Upper lobe of left lung (tissue), 6 donors: ENCODE measurements around the gene RAD51C. TPM values are rescaled to one million over a fixed set of nuclear protein-coding genes. Genes with fewer than 3 reads are reported as not detected.

Experiments used
- ATAC-seq, 2 donors: fragments of 200-7000 bp; cut with Tn5 transposase; one replicate each; pipeline ENCODE4 v1.9.1; 2022; ENCODE audit warnings: mild to moderate bottlenecking in 2 of 2, moderate library complexity in 2 of 2; ENCODE audit not compliant: low FRiP score in 2 of 2
- DNase-seq, 2 donors: peaks; one replicate each; pipeline ENCODE4 v3.0.0-alpha.2; 2019 to 2020
- H3K27ac ChIP-seq, 4 donors: fragments of 200-600 bp; sonication (generic); one replicate each; pipeline ENCODE4 v1.5.1; 2016 to 2019
- H3K27me3 ChIP-seq, 4 donors: fragments of 200-600 bp; sonication (generic); one replicate each; pipeline ENCODE4 v1.5.1; 2017 to 2019
- H3K36me3 ChIP-seq, 4 donors: fragments of 200-600 bp; sonication (generic); one replicate each; pipeline ENCODE4 v1.5.1; 2016 to 2019
- H3K4me1 ChIP-seq, 4 donors: fragments of 200-600 bp; sonication (generic); one replicate each; pipeline ENCODE4 v1.5.1; 2018 to 2019
- H3K4me3 ChIP-seq, 4 donors: fragments of 200-600 bp; sonication (generic); one replicate each; pipeline ENCODE4 v1.5.1; 2017 to 2019; ENCODE audit warnings: mild to moderate bottlenecking in 2 of 4, moderate library complexity in 1 of 4
- H3K9me3 ChIP-seq, 4 donors: fragments of 200-600 bp; sonication (generic); one replicate each; pipeline ENCODE4 v1.5.1; 2018 to 2019
- CTCF ChIP-seq, 6 experiments: fragments of 450-650 bp in 4 of 6; fragments of 200-600 bp in 2 of 6; sonication (generic) in 2 of 6; IDR thresholded peaks; one replicate each; pipeline ENCODE4 v1.5.1; 2016 to 2019; ENCODE audit warnings: antibody characterized with exemption in 6 of 6
- EP300 ChIP-seq, 4 donors: sonication (generic); formaldehyde crosslinking; IDR thresholded peaks; one replicate each; pipeline ENCODE4 v1.5.1; 2017; ENCODE audit warnings: antibody characterized with exemption in 4 of 4, control low read depth in 2 of 4
- POLR2A ChIP-seq, 4 donors: fragments of 450-650 bp; IDR thresholded peaks; one replicate each; pipeline ENCODE4 v1.5.1; 2016 to 2017; ENCODE audit warnings: antibody characterized with exemption in 4 of 4, mild to moderate bottlenecking in 2 of 4
- POLR2AphosphoS5 ChIP-seq, 2 donors: sonication (generic); formaldehyde crosslinking; IDR thresholded peaks; one replicate each; pipeline ENCODE4 v1.5.1; 2017; ENCODE audit warnings: antibody characterized with exemption in 2 of 2
- WGBS, 2 donors: methylation state at CpG; one replicate each; pipeline ENCODE4 v1.1.5; 2017 to 2018; 5-methylcytosine and 5-hydroxymethylcytosine counted together
- total RNA-seq, 6 donors: library from RNA; depleted of rRNA in 4 of 6; stranded (reverse); fragments of >200 nt in 4 of 6; gene quantifications; one replicate each; pipeline versions ENCODE4 v1.1.0 to v1.2.1, GENCODE V29; 2016 to 2021
- donor health status: DM: no; HTN: no; CAD: no; lungs with moderate emphysema.
- donor health status: DM: no; HTN: yes; CAD: no; lungs with severe emphysema.

RAD51C gene
- total RNA-seq, 6 donors from 2014 or later, result 10.9 to 21.0 (median 15.9) TPM

DNA sequence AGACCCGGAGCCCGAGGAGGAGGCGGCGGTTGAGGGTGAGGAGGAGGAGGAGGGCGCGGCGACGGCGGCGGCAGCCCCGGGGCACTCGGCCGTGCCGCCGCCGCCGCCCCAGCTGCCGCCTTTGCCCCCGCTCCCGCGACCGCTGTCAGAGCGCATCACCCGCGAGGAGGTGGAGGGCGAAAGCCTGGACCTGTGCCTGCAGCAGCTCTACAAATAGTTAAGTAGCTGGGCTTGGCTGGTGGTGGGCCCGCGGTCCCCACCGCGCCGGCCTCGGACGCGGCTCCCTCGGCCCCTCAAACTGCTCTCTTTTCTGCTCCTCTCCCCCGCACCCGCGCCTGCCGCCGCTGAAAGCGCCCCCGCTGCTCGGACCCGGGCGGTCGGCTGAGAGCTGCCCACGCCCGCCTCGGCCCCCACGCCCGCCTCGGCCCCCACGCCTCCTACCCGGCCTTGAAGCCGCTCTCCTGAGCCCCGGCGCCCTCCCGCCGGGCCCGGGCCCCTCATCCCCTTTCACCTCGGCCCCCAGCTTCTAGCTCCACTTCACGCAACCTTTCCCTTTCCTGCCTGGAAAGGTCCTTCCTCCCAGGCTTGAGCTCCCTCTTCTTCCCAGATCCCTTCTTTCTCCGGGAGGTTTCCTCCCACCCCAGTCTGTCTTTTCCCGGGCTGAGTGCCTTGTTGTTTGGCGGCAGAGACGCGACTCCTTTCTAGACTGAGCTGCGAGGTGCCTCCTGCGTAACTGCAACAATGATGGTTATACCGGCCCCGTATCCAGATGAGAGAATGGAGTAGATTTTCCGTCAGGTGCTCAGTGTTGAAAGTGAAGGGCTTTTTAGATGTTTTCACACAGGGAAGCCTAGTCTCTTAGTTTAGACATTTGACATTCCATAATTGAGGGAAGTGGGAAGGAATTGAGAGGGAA lies 64.1 kb downstream of the RAD51C start:
- Histone ChIP-seq H3K36me3 (no peaks in the 10 kb centered on the region), H3K9me3 (no peaks in the 10 kb centered on the region), H3K27ac (no peak overlapping the region), H3K4me3 (peak overlapping the region in 3 of 4 donors; percentile 40 to 68 (median 59)), H3K4me1 (peaks cover 14 to 20% (median 18%) of the 10 kb centered on the region in 4 donors), H3K27me3 (peaks cover 0 to 26% (median 15%) of the 10 kb centered on the region in 4 donors)
- ATAC-seq (peak in 1 of 2 donors; percentile 58), DNase-seq (peak in 1 of 2 donors; percentile 83)
- no peak for TF ChIP-seq CTCF (IDR thresholded peaks at IDR 0.05)
- TF ChIP-seq POLR2A (IDR thresholded peaks at IDR 0.05), result no peak
- no peak for TF ChIP-seq POLR2AphosphoS5 (IDR thresholded peaks at IDR 0.05)
- no peak for TF ChIP-seq EP300 (IDR thresholded peaks at IDR 0.05)
- WGBS, 2 donors, result 2 to 4% methylated on average over 25 to 30 of the region's 72 CpGs

DNA sequence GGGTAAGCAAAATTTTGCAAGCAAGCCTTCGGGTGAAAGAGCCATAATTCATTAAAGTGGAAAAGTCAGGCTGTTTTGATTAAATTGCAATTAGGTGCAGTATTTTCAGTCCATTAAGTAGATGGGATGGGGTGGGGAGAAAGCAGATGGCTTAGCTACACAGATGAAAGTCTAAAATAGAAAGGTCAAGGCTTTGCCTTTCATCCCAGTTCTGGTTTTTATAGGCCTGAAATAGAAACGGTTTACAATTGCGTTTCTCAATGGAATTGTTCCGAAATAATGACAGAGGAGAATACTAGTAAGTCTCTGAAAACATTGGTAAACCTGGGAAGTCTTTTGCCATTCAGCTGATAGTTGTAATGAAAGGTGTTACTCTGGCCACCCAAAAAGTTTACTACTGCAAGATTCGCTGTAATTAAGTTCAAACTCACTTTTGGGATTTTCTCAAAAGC lies 64.8 kb downstream of the RAD51C start:
- ATAC-seq, result no peak
- no peaks in the 10 kb centered on the region for H3K36me3 ChIP-seq
- no peak overlapping the region for H3K27ac ChIP-seq
- peak overlapping the region in 2 of 4 donors; percentile 59 to 68 for H3K4me3 ChIP-seq
- no peak for TF ChIP-seq POLR2AphosphoS5 (IDR thresholded peaks at IDR 0.05)
- no peak for TF ChIP-seq EP300 (IDR thresholded peaks at IDR 0.05)
- no peak for TF ChIP-seq POLR2A (IDR thresholded peaks at IDR 0.05)
- TF ChIP-seq CTCF (IDR thresholded peaks at IDR 0.05), result no peak
- H3K9me3 ChIP-seq, result no peaks in the 10 kb centered on the region
- 58 to 59% methylated on average over 5 of the region's 5 CpGs for WGBS, 2 donors
- DNase-seq, result no peak
- peaks cover 0 to 26% (median 15%) of the 10 kb centered on the region in 4 donors for H3K27me3 ChIP-seq
- H3K4me1 ChIP-seq, result peaks cover 14 to 20% (median 18%) of the 10 kb centered on the region in 4 donors

- TF ChIP-seq CTCF (IDR thresholded peaks at IDR 0.05) (no peak), EP300 (IDR thresholded peaks at IDR 0.05) (no peak), POLR2A (IDR thresholded peaks at IDR 0.05) (no peak), POLR2AphosphoS5 (IDR thresholded peaks at IDR 0.05) (no peak)
- Histone ChIP-seq H3K9me3 (no peaks in the 10 kb centered on the region), H3K4me3 (no peak overlapping the region), H3K4me1 (peaks cover 14 to 20% (median 18%) of the 10 kb centered on the region in 4 donors), H3K27me3 (peaks cover 0 to 26% (median 15%) of the 10 kb centered on the region in 4 donors), H3K27ac (no peak overlapping the region), H3K36me3 (no peaks in the 10 kb centered on the region)
- ATAC-seq (no peak), DNase-seq (no peak)
- 89 to 94% methylated on average over 8 of the region's 8 CpGs for WGBS, 2 donors
Observed at GRCh38 chr17:58758890-58759289, 66.5 kb downstream of the RAD51C start.

GRCh38 chr17:58759522-58759921 lies 67.1 kb downstream of the RAD51C start:
- no peaks in the 10 kb centered on the region for H3K36me3 ChIP-seq
- H3K27ac ChIP-seq, result no peak overlapping the region
- TF ChIP-seq EP300 (IDR thresholded peaks at IDR 0.05), result no peak
- no peak for TF ChIP-seq POLR2A (IDR thresholded peaks at IDR 0.05)
- no peak for TF ChIP-seq CTCF (IDR thresholded peaks at IDR 0.05)
- no peak for TF ChIP-seq POLR2AphosphoS5 (IDR thresholded peaks at IDR 0.05)
- DNase-seq, result no peak
- H3K4me3 ChIP-seq, result no peak overlapping the region
- 73 to 80% methylated on average over 2 of the region's 2 CpGs for WGBS, 2 donors
- ATAC-seq, result no peak
- peaks cover 0 to 26% (median 15%) of the 10 kb centered on the region in 4 donors for H3K27me3 ChIP-seq
- no peaks in the 10 kb centered on the region for H3K9me3 ChIP-seq
- peaks cover 14 to 20% (median 18%) of the 10 kb centered on the region in 4 donors for H3K4me1 ChIP-seq
